ENCODE measurements around the gene GABRA4. TPM values are rescaled to one million over a fixed set of nuclear protein-coding genes. Genes with fewer than 3 reads are reported as not detected.

Gene GABRA4
- total RNA-seq, 1 donor: not detected

- Histone ChIP-seq H3K4me1 (ENCODE audit: insufficient read depth, low read length) (no peaks in the 10 kb centered on the region), H3K9me3 (ENCODE audit: low read depth, low read length) (no peaks in the 10 kb centered on the region), H3K27ac (ENCODE audit: low read depth, low read length) (no peak overlapping the region), H3K27me3 (ENCODE audit: insufficient read depth, low read length) (peaks cover 12% of the 10 kb centered on the region), H3K4me2 (ENCODE audit: insufficient read depth, low read length) (no peak overlapping the region), H4K20me1 (ENCODE audit: insufficient read depth, low read length) (no peaks in the 10 kb centered on the region), H3K36me3 (ENCODE audit: insufficient read depth, low read length) (no peaks in the 10 kb centered on the region), H3K79me2 (ENCODE audit: insufficient read depth, low read length) (no peaks in the 10 kb centered on the region), H3K4me3 (ENCODE audit: insufficient read depth, low read length) (no peak overlapping the region), H2AFZ (ENCODE audit: low read length) (no peak overlapping the region)
- DNase-seq (ENCODE audit: insufficient read length, low spot score, missing footprints): no peak
- TF ChIP-seq CTCF (IDR thresholded peaks at IDR 0.05; ENCODE audit: extremely low read depth, low read depth, low read length): no peak
Observed at GRCh38 chr4:46975812-46976553, 17.4 kb downstream of the GABRA4 start.

- no peaks in the 10 kb centered on the region for H3K79me2 ChIP-seq (ENCODE audit: insufficient read depth, low read length)
- H3K4me2 ChIP-seq (ENCODE audit: insufficient read depth, low read length): no peak overlapping the region
- H4K20me1 ChIP-seq (ENCODE audit: insufficient read depth, low read length): no peaks in the 10 kb centered on the region
- no peak overlapping the region for H2AFZ ChIP-seq (ENCODE audit: low read length)
- no peak for TF ChIP-seq CTCF (IDR thresholded peaks at IDR 0.05; ENCODE audit: extremely low read depth, low read depth, low read length)
- H3K4me1 ChIP-seq (ENCODE audit: insufficient read depth, low read length): no peaks in the 10 kb centered on the region
- no peak overlapping the region for H3K27ac ChIP-seq (ENCODE audit: low read depth, low read length)
- no peak for DNase-seq (ENCODE audit: insufficient read length, low spot score, missing footprints)
- H3K4me3 ChIP-seq (ENCODE audit: insufficient read depth, low read length): no peak overlapping the region
- peaks cover 12% of the 10 kb centered on the region for H3K27me3 ChIP-seq (ENCODE audit: insufficient read depth, low read length)
- H3K9me3 ChIP-seq (ENCODE audit: low read depth, low read length): no peaks in the 10 kb centered on the region
- H3K36me3 ChIP-seq (ENCODE audit: insufficient read depth, low read length): no peaks in the 10 kb centered on the region
Observed at GRCh38 chr4:46974891-46975543, 18.4 kb downstream of the GABRA4 start.

GRCh38 chr4:46968847-46969246 lies 24.5 kb downstream of the GABRA4 start:
- H3K4me1 ChIP-seq (ENCODE audit: insufficient read depth, low read length): no peaks in the 10 kb centered on the region
- TF ChIP-seq CTCF (IDR thresholded peaks at IDR 0.05; ENCODE audit: extremely low read depth, low read depth, low read length): no peak

GRCh38 chr4:46967631-46968030 lies 25.8 kb downstream of the GABRA4 start:
- Histone ChIP-seq H3K27me3 (ENCODE audit: insufficient read depth, low read length) (peaks cover 6% of the 10 kb centered on the region), H3K79me2 (ENCODE audit: insufficient read depth, low read length) (no peaks in the 10 kb centered on the region), H3K4me2 (ENCODE audit: insufficient read depth, low read length) (no peak overlapping the region), H2AFZ (ENCODE audit: low read length) (no peak overlapping the region), H3K9me3 (ENCODE audit: low read depth, low read length) (no peaks in the 10 kb centered on the region), H3K27ac (ENCODE audit: low read depth, low read length) (no peak overlapping the region), H3K4me1 (ENCODE audit: insufficient read depth, low read length) (no peaks in the 10 kb centered on the region), H3K36me3 (ENCODE audit: insufficient read depth, low read length) (no peaks in the 10 kb centered on the region), H4K20me1 (ENCODE audit: insufficient read depth, low read length) (no peaks in the 10 kb centered on the region), H3K4me3 (ENCODE audit: insufficient read depth, low read length) (no peak overlapping the region)
- no peak for DNase-seq (ENCODE audit: insufficient read length, low spot score, missing footprints)
- TF ChIP-seq CTCF (IDR thresholded peaks at IDR 0.05; ENCODE audit: extremely low read depth, low read depth, low read length): no peak

More at GRCh38 chr4:46968847-46969246, 24.5 kb downstream of the GABRA4 start:
- Histone ChIP-seq H4K20me1 (ENCODE audit: insufficient read depth, low read length) (no peaks in the 10 kb centered on the region), H3K27me3 (ENCODE audit: insufficient read depth, low read length) (peaks cover 10% of the 10 kb centered on the region), H3K4me2 (ENCODE audit: insufficient read depth, low read length) (no peak overlapping the region), H3K36me3 (ENCODE audit: insufficient read depth, low read length) (no peaks in the 10 kb centered on the region), H3K27ac (ENCODE audit: low read depth, low read length) (no peak overlapping the region), H3K4me3 (ENCODE audit: insufficient read depth, low read length) (no peak overlapping the region), H3K9me3 (ENCODE audit: low read depth, low read length) (no peaks in the 10 kb centered on the region), H3K79me2 (ENCODE audit: insufficient read depth, low read length) (no peaks in the 10 kb centered on the region), H2AFZ (ENCODE audit: low read length) (no peak overlapping the region)
- DNase-seq (ENCODE audit: insufficient read length, low spot score, missing footprints): no peak
